CD8-positive, alpha-beta memory T cell (primary cell): Measurements from ENCODE around the gene EIPR1. TPM values are rescaled to one million over a fixed set of nuclear protein-coding genes. Genes with fewer than 3 reads are reported as not detected.

Experiments
- CTCF ChIA-PET: fragments of 350-600 bp; sonication (Branson Sonifier 250); formaldehyde crosslinking; loops from one replicate; lab custom pipeline; 2021; ENCODE audit warnings: antibody characterized with exemption; lab: Charles Lee
- POLR2A ChIA-PET: fragments of 350-600 bp; sonication (Branson Sonifier 250); formaldehyde crosslinking; loops from one replicate; lab custom pipeline; 2021; ENCODE audit warnings: antibody characterized with exemption; lab: Charles Lee
- DNase-seq, 5 donors: peaks; one replicate each; pipeline versions ENCODE4 v3.0.0 to v3.0.0-alpha.2; 2020 to 2022; ENCODE audit warnings: mixed read lengths in 1 of 5
- H3K27ac ChIP-seq: one replicate; pipeline ENCODE4 v1.7.0; 2013; ENCODE audit warnings: low read depth, mild to moderate bottlenecking, low read length, moderate library complexity
- H3K27me3 ChIP-seq: 2 replicates; pipeline ENCODE4 v1.7.0; 2013; ENCODE audit warnings: low read length, mild to moderate bottlenecking; ENCODE audit not compliant: insufficient read depth, poor library complexity, severe bottlenecking
- H3K36me3 ChIP-seq: 2 replicates; pipeline ENCODE4 v1.7.0; 2013; ENCODE audit warnings: mild to moderate bottlenecking, low read length, moderate library complexity; ENCODE audit not compliant: insufficient read depth
- H3K4me1 ChIP-seq: 2 replicates; pipeline ENCODE4 v1.7.0; 2013; ENCODE audit warnings: mild to moderate bottlenecking, low read length, moderate library complexity; ENCODE audit not compliant: insufficient read depth
- H3K4me3 ChIP-seq: 2 replicates; pipeline ENCODE4 v1.7.0; 2013; ENCODE audit warnings: mild to moderate bottlenecking, low read length
- H3K9me3 ChIP-seq: 2 replicates; pipeline ENCODE4 v1.7.0; 2013; ENCODE audit warnings: mild to moderate bottlenecking, low read length
- H3K27ac Mint-ChIP-seq, 8 donors: one replicate each; pipeline ENCODE4 v1.8.0; 2020 to 2021; ENCODE audit warnings: mixed read lengths in 8 of 8, mild to moderate bottlenecking in 6 of 8, inconsistent platforms in 3 of 8, moderate library complexity in 3 of 8
- H3K27me3 Mint-ChIP-seq, 2 donors: one replicate each; pipeline ENCODE4 v1.8.0; 2020 to 2021; ENCODE audit warnings: mixed read lengths in 2 of 2, mild to moderate bottlenecking in 1 of 2, moderate library complexity in 1 of 2
- H3K36me3 Mint-ChIP-seq, 3 donors: one replicate each; pipeline ENCODE4 v1.8.0; 2020 to 2021; ENCODE audit warnings: mixed read lengths in 3 of 3, inconsistent platforms in 1 of 3, mild to moderate bottlenecking in 1 of 3
- H3K4me1 Mint-ChIP-seq, 3 donors: one replicate each; pipeline ENCODE4 v1.8.0; 2020 to 2021; ENCODE audit warnings: mixed read lengths in 3 of 3, inconsistent platforms in 1 of 3, mild to moderate bottlenecking in 1 of 3
- H3K4me3 Mint-ChIP-seq, 7 donors: one replicate each; pipeline ENCODE4 v1.8.0; 2020 to 2021; ENCODE audit warnings: mixed read lengths in 7 of 7, mild to moderate bottlenecking in 6 of 7, moderate library complexity in 4 of 7, inconsistent platforms in 2 of 7
- H3K9me3 Mint-ChIP-seq, 5 donors: one replicate each; pipeline ENCODE4 v1.8.0; 2020 to 2022; ENCODE audit warnings: mixed read lengths in 5 of 5, mild to moderate bottlenecking in 3 of 5, moderate library complexity in 2 of 5, inconsistent platforms in 1 of 5
- polyA plus RNA-seq: library from polyadenylated mRNA; unstranded; fragments of 300-500 nt; fragmentation: Illumina TruSeq; gene quantifications from one replicate; pipeline ENCODE4 v1.2.3, GENCODE V29; 2021
- total RNA-seq, 2 experiments: library from RNA; stranded (reverse); gene quantifications; one replicate each; pipeline ENCODE4 v1.2.3, GENCODE V29; 2021

Gene EIPR1
- total and polyA plus RNA-seq, 3 experiments from 2014 or later: 39.2 to 43.9 (median 41.6) TPM

GRCh38 chr2:3243804-3244203, 133.8 kb downstream of the EIPR1 start:
- ChIA-PET POLR2A (no interaction called here), CTCF (no interaction called here)
- peaks cover 1 to 8% (median 3%) of the 10 kb centered on the region in 3 donors for H3K36me3 Mint-ChIP-seq
- no peak for DNase-seq
- H3K36me3 ChIP-seq: no peaks in the 10 kb centered on the region
- no peaks in the 10 kb centered on the region for H3K27me3 ChIP-seq
- peak overlapping the region in 1 of 8 donors; percentile 29 for H3K27ac Mint-ChIP-seq
- peaks cover 42% of the 10 kb centered on the region for H3K4me1 ChIP-seq
- H3K4me1 Mint-ChIP-seq: peaks cover 6 to 30% (median 30%) of the 10 kb centered on the region in 3 donors
- peaks cover 2 to 3% (median 2%) of the 10 kb centered on the region in 5 donors for H3K9me3 Mint-ChIP-seq
- H3K27ac ChIP-seq: no peak overlapping the region
- H3K4me3 ChIP-seq: no peak overlapping the region
- peak overlapping the region in 1 of 7 donors; percentile 73 for H3K4me3 Mint-ChIP-seq
- no peaks in the 10 kb centered on the region for H3K27me3 Mint-ChIP-seq
- no peaks in the 10 kb centered on the region for H3K9me3 ChIP-seq

GRCh38 chr2:3242747-3243369, 134.8 kb downstream of the EIPR1 start:
- DNase-seq: peak; percentile 25 to 68 (median 54)
- Histone ChIP-seq H3K27me3 (no peaks in the 10 kb centered on the region), H3K36me3 (no peaks in the 10 kb centered on the region), H3K4me3 (no peak overlapping the region), H3K27ac (no peak overlapping the region), H3K4me1 (peaks cover 48% of the 10 kb centered on the region), H3K9me3 (no peaks in the 10 kb centered on the region)
- no peaks in the 10 kb centered on the region for H3K27me3 Mint-ChIP-seq
- H3K36me3 Mint-ChIP-seq: peaks cover 0 to 7% (median 0%) of the 10 kb centered on the region in 3 donors
- H3K27ac Mint-ChIP-seq: peak overlapping the region; percentile 3 to 87 (median 85)
- ChIA-PET POLR2A (interaction anchor here (0.9 to 1.1 kb wide), 2 partner anchors 20 to 315 kb away, joined by 3 to 5 read pairs; partner anchors contain the start of gene RNASEH1), CTCF (interaction anchor here (1.6 kb wide), 1 partner anchor 10 kb away, joined by 4 read pairs; no protein-coding TSS in a partner anchor)
- H3K9me3 Mint-ChIP-seq: no peaks in the 10 kb centered on the region
- peaks cover 6 to 30% (median 30%) of the 10 kb centered on the region in 3 donors for H3K4me1 Mint-ChIP-seq
- peak overlapping the region; percentile 22 to 75 (median 63) for H3K4me3 Mint-ChIP-seq

- no peaks in the 10 kb centered on the region for H3K9me3 ChIP-seq
- Mint-ChIP-seq H3K9me3 (no peaks in the 10 kb centered on the region), H3K27me3 (no peaks in the 10 kb centered on the region), H3K4me3 (peak overlapping the region; percentile 22 to 75 (median 63)), H3K4me1 (peaks cover 10 to 34% (median 30%) of the 10 kb centered on the region in 3 donors), H3K27ac (peak overlapping the region in 7 of 8 donors; percentile 15 to 87 (median 84)), H3K36me3 (peaks cover 0 to 5% (median 2%) of the 10 kb centered on the region in 3 donors)
- no peak overlapping the region for H3K27ac ChIP-seq
- ChIA-PET POLR2A (interaction anchor here (0.9 to 1.1 kb wide), 2 partner anchors 19 to 316 kb away, joined by 3 to 5 read pairs; partner anchors contain the start of gene RNASEH1), CTCF (interaction anchor here (1.6 kb wide), 1 partner anchor 9 kb away, joined by 4 read pairs; no protein-coding TSS in a partner anchor)
- H3K4me3 ChIP-seq: no peak overlapping the region
- H3K36me3 ChIP-seq: no peaks in the 10 kb centered on the region
- no peak for DNase-seq
- H3K4me1 ChIP-seq: peaks cover 48% of the 10 kb centered on the region
- H3K27me3 ChIP-seq: no peaks in the 10 kb centered on the region
Measured at GRCh38 chr2:3241971-3242746, 135.5 kb downstream of the EIPR1 start.

- no peaks in the 10 kb centered on the region for H3K27me3 Mint-ChIP-seq
- peaks cover 48% of the 10 kb centered on the region for H3K4me1 ChIP-seq
- H3K4me3 Mint-ChIP-seq: peak overlapping the region in 1 of 7 donors; percentile 7
- peak overlapping the region in 3 of 8 donors; percentile 4 to 40 (median 17) for H3K27ac Mint-ChIP-seq
- peaks cover 14 to 38% (median 25%) of the 10 kb centered on the region in 3 donors for H3K4me1 Mint-ChIP-seq
- POLR2A ChIA-PET: no interaction called here
- no peaks in the 10 kb centered on the region for H3K9me3 Mint-ChIP-seq
- DNase-seq: peak in 1 of 5 donors; percentile 18
- CTCF ChIA-PET: no interaction called here
- no peaks in the 10 kb centered on the region for H3K27me3 ChIP-seq
- peaks cover 2 to 13% (median 9%) of the 10 kb centered on the region in 3 donors for H3K36me3 Mint-ChIP-seq
- no peaks in the 10 kb centered on the region for H3K36me3 ChIP-seq
- no peak overlapping the region for H3K27ac ChIP-seq
- H3K4me3 ChIP-seq: peak overlapping the region; percentile 14
- no peaks in the 10 kb centered on the region for H3K9me3 ChIP-seq
Measured at GRCh38 chr2:3238951-3239841, 138.4 kb downstream of the EIPR1 start.

GRCh38 chr2:3236300-3237045, 141.1 kb downstream of the EIPR1 start:
- Histone ChIP-seq H3K27ac (no peak overlapping the region), H3K4me3 (no peak overlapping the region), H3K9me3 (no peaks in the 10 kb centered on the region), H3K27me3 (no peaks in the 10 kb centered on the region), H3K4me1 (peaks cover 27% of the 10 kb centered on the region), H3K36me3 (no peaks in the 10 kb centered on the region)
- POLR2A ChIA-PET: no interaction called here
- Mint-ChIP-seq H3K4me3 (peak overlapping the region in 1 of 7 donors; percentile 23), H3K36me3 (peaks cover 15 to 36% (median 25%) of the 10 kb centered on the region in 3 donors), H3K4me1 (peaks cover 3 to 14% (median 8%) of the 10 kb centered on the region in 3 donors), H3K27me3 (no peaks in the 10 kb centered on the region), H3K27ac (peak overlapping the region in 3 of 8 donors; percentile 57 to 76 (median 70)), H3K9me3 (no peaks in the 10 kb centered on the region)
- CTCF ChIA-PET: no interaction called here
- no peak for DNase-seq

- Histone ChIP-seq H3K9me3 (no peaks in the 10 kb centered on the region), H3K4me3 (no peak overlapping the region), H3K27ac (no peak overlapping the region), H3K27me3 (no peaks in the 10 kb centered on the region), H3K4me1 (peaks cover 7% of the 10 kb centered on the region), H3K36me3 (no peaks in the 10 kb centered on the region)
- Mint-ChIP-seq H3K4me1 (peaks cover 0 to 12% (median 8%) of the 10 kb centered on the region in 3 donors), H3K27ac (peak overlapping the region in 1 of 8 donors; percentile 10), H3K4me3 (no peak overlapping the region), H3K36me3 (peaks cover 15 to 36% (median 32%) of the 10 kb centered on the region in 3 donors), H3K9me3 (no peaks in the 10 kb centered on the region), H3K27me3 (no peaks in the 10 kb centered on the region)
- no peak for DNase-seq
- POLR2A ChIA-PET: no interaction called here
- CTCF ChIA-PET: interaction anchor here (1.4 kb wide), 1 partner anchor 9 kb away, joined by 4 read pairs; no protein-coding TSS in a partner anchor
Measured at GRCh38 chr2:3233877-3234276, 143.7 kb downstream of the EIPR1 start.

- no peak overlapping the region for H3K4me3 Mint-ChIP-seq
- Histone ChIP-seq H3K4me3 (no peak overlapping the region), H3K4me1 (peaks cover 1% of the 10 kb centered on the region), H3K9me3 (no peaks in the 10 kb centered on the region), H3K27ac (no peak overlapping the region), H3K27me3 (no peaks in the 10 kb centered on the region), H3K36me3 (no peaks in the 10 kb centered on the region)
- ChIA-PET POLR2A (no interaction called here), CTCF (no interaction called here)
- peaks cover 17 to 27% (median 24%) of the 10 kb centered on the region in 3 donors for H3K36me3 Mint-ChIP-seq
- no peak overlapping the region for H3K27ac Mint-ChIP-seq
- peaks cover 8 to 15% (median 11%) of the 10 kb centered on the region in 3 donors for H3K4me1 Mint-ChIP-seq
- no peaks in the 10 kb centered on the region for H3K9me3 Mint-ChIP-seq
- H3K27me3 Mint-ChIP-seq: no peaks in the 10 kb centered on the region
- DNase-seq: no peak
Measured at GRCh38 chr2:3229221-3229620, 148.4 kb downstream of the EIPR1 start.
